Activated naive CD8-positive, alpha-beta T cell treated with anti-CD3 and anti-CD28 coated beads for 36 hours (primary cell): ENCODE results near the gene MPG. TPM values are rescaled to one million over a fixed set of nuclear protein-coding genes. Genes with fewer than 3 reads are reported as not detected.
"Not testable (repeated sequence)": the region's sequence is repeated elsewhere in the genome, so short reads cannot be mapped to it uniquely, and the experiment has no call there.

Experiments
- DNase-seq: peaks from one replicate; pipeline ENCODE4 v3.0.0; 2021
- H3K27ac Mint-ChIP-seq: one replicate; pipeline ENCODE4 v1.8.0; 2022; ENCODE audit warnings: mild to moderate bottlenecking, moderate library complexity, mixed read lengths
- H3K27me3 Mint-ChIP-seq: one replicate; pipeline ENCODE4 v1.8.0; 2022; ENCODE audit warnings: mild to moderate bottlenecking, mixed read lengths
- H3K36me3 Mint-ChIP-seq: one replicate; pipeline ENCODE4 v1.8.0; 2021; ENCODE audit warnings: mild to moderate bottlenecking, mixed read lengths
- H3K4me1 Mint-ChIP-seq: one replicate; pipeline ENCODE4 v1.8.0; 2021; ENCODE audit warnings: mixed read lengths
- H3K4me3 Mint-ChIP-seq: one replicate; pipeline ENCODE4 v1.8.0; 2022; ENCODE audit warnings: mild to moderate bottlenecking, moderate library complexity, mixed read lengths
- H3K9me3 Mint-ChIP-seq: one replicate; pipeline ENCODE4 v1.8.0; 2022; ENCODE audit warnings: mixed read lengths
- total RNA-seq, 2 experiments: library from RNA; stranded (reverse); gene quantifications; one replicate each; pipeline ENCODE4 v1.2.3, GENCODE V29; 2021

The MPG gene, protein sequence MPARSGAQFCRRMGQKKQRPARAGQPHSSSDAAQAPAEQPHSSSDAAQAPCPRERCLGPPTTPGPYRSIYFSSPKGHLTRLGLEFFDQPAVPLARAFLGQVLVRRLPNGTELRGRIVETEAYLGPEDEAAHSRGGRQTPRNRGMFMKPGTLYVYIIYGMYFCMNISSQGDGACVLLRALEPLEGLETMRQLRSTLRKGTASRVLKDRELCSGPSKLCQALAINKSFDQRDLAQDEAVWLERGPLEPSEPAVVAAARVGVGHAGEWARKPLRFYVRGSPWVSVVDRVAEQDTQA
- total RNA-seq, result 10 to 100 TPM; 51.6 to 56.7 TPM

- Mint-ChIP-seq H3K27me3 (peaks cover 20% of the 10 kb centered on the region), H3K27ac (peak within 1 kb of the TSS; percentile 82), H3K4me3 (peak within 1 kb of the TSS; percentile 82), H3K36me3 (peaks cover 4% of the 10 kb centered on the region), H3K9me3 (no peaks in the 10 kb centered on the region), H3K4me1 (peaks cover 26% of the 10 kb centered on the region)
- DNase-seq, result peak; percentile 86
Measured at GRCh38 chr16:77807-78443, at the start of gene MPG. Gene MPG, plus strand, starts transcription at chr16:78225. Its CDS starts 85 bp downstream, at chr16:78310.

- H3K36me3 Mint-ChIP-seq, H3K4me1 Mint-ChIP-seq, H3K27me3 Mint-ChIP-seq, DNase-seq, H3K27ac Mint-ChIP-seq, H3K9me3 Mint-ChIP-seq, H3K4me3 Mint-ChIP-seq: not testable (repeated sequence)
Measured at GRCh38 chr16:30627-31026, 47.4 kb upstream of the MPG start.

- DNase-seq, H3K27me3 Mint-ChIP-seq, H3K27ac Mint-ChIP-seq, H3K9me3 Mint-ChIP-seq, H3K4me3 Mint-ChIP-seq, H3K36me3 Mint-ChIP-seq, H3K4me1 Mint-ChIP-seq: not testable (repeated sequence)
Measured at GRCh38 chr16:33154-33876, 44.7 kb upstream of the MPG start.

GRCh38 chr16:33877-34647 lies 44.0 kb upstream of the MPG start:
- no peaks in the 10 kb centered on the region for H3K27me3 Mint-ChIP-seq
- H3K36me3 Mint-ChIP-seq, result no peaks in the 10 kb centered on the region
- DNase-seq, result no peak
- H3K9me3 Mint-ChIP-seq, result no peaks in the 10 kb centered on the region
- no peak overlapping the region for H3K27ac Mint-ChIP-seq
- peaks cover 12% of the 10 kb centered on the region for H3K4me1 Mint-ChIP-seq
- no peak overlapping the region for H3K4me3 Mint-ChIP-seq

GRCh38 chr16:34648-34987 lies 43.4 kb upstream of the MPG start:
- H3K4me3 Mint-ChIP-seq, result no peak overlapping the region
- no peaks in the 10 kb centered on the region for H3K9me3 Mint-ChIP-seq
- H3K27me3 Mint-ChIP-seq, result no peaks in the 10 kb centered on the region
- H3K27ac Mint-ChIP-seq, result no peak overlapping the region
- H3K36me3 Mint-ChIP-seq, result peaks cover 2% of the 10 kb centered on the region
- peaks cover 18% of the 10 kb centered on the region for H3K4me1 Mint-ChIP-seq
- no peak for DNase-seq

DNA sequence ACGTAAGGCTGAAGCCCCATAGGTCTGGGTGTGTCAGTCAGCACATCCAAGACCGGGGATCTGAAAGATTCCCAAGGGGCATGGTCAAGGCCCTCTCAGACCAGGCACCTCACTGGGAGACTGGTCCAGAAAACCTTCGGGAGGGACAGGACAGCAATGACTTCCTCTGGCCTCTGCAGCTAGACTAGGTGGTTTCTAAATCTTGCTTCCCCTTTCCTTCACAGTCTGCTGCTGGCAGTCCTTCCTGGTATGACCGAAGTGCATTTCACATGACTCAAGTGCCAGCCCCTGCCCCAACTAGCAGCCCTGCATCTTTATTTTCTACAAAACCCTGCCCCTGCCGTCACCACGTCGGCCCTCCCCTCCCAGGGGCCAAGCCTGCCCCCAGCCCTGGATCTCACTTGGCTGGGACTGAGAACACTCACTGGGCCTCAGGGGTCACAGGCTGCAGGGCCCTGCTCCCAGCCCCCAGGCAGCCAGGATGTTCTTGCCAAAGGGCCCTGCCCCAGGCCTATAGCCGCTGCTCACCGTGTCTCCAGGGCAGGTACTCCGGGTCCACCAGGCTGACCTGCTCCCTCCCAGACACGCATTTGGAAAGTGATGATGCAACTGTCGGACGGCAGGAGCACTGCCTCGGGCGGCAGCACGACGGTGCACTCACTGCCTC lies 42.9 kb upstream of the MPG start:
- H3K9me3 Mint-ChIP-seq, result no peaks in the 10 kb centered on the region
- H3K27me3 Mint-ChIP-seq, result no peaks in the 10 kb centered on the region
- no peak for DNase-seq
- no peak overlapping the region for H3K27ac Mint-ChIP-seq
- H3K36me3 Mint-ChIP-seq, result peaks cover 2% of the 10 kb centered on the region
- no peak overlapping the region for H3K4me3 Mint-ChIP-seq
- peaks cover 22% of the 10 kb centered on the region for H3K4me1 Mint-ChIP-seq

GRCh38 chr16:35678-36305 lies 42.2 kb upstream of the MPG start:
- DNase-seq, result no peak
- no peaks in the 10 kb centered on the region for H3K27me3 Mint-ChIP-seq
- H3K9me3 Mint-ChIP-seq, result no peaks in the 10 kb centered on the region
- H3K4me1 Mint-ChIP-seq, result peaks cover 22% of the 10 kb centered on the region
- no peak overlapping the region for H3K27ac Mint-ChIP-seq
- no peak overlapping the region for H3K4me3 Mint-ChIP-seq
- H3K36me3 Mint-ChIP-seq, result peaks cover 2% of the 10 kb centered on the region

GRCh38 chr16:36336-36984 lies 41.6 kb upstream of the MPG start:
- no peak for DNase-seq
- peaks cover 22% of the 10 kb centered on the region for H3K4me1 Mint-ChIP-seq
- peaks cover 2% of the 10 kb centered on the region for H3K36me3 Mint-ChIP-seq
- H3K4me3 Mint-ChIP-seq, result no peak overlapping the region
- peak overlapping the region; percentile 16 for H3K27ac Mint-ChIP-seq
- no peaks in the 10 kb centered on the region for H3K27me3 Mint-ChIP-seq
- no peaks in the 10 kb centered on the region for H3K9me3 Mint-ChIP-seq

- no peaks in the 10 kb centered on the region for H3K9me3 Mint-ChIP-seq
- DNase-seq, result no peak
- peaks cover 10% of the 10 kb centered on the region for H3K36me3 Mint-ChIP-seq
- H3K27me3 Mint-ChIP-seq, result no peaks in the 10 kb centered on the region
- H3K27ac Mint-ChIP-seq, result no peak overlapping the region
- peaks cover 30% of the 10 kb centered on the region for H3K4me1 Mint-ChIP-seq
- H3K4me3 Mint-ChIP-seq, result no peak overlapping the region
Measured at GRCh38 chr16:37511-37910, 40.5 kb upstream of the MPG start.

- not testable (repeated sequence) for H3K27ac Mint-ChIP-seq, H3K9me3 Mint-ChIP-seq, H3K27me3 Mint-ChIP-seq, DNase-seq, H3K4me3 Mint-ChIP-seq
- H3K36me3 Mint-ChIP-seq, result peaks cover 16% of the 10 kb centered on the region
- H3K4me1 Mint-ChIP-seq, result peaks cover 36% of the 10 kb centered on the region
Measured at GRCh38 chr16:38206-38605, 39.8 kb upstream of the MPG start.

GRCh38 chr16:38941-39892 lies 38.8 kb upstream of the MPG start:
- Mint-ChIP-seq H3K4me3 (no peak overlapping the region), H3K9me3 (no peaks in the 10 kb centered on the region), H3K36me3 (peaks cover 21% of the 10 kb centered on the region), H3K4me1 (peaks cover 42% of the 10 kb centered on the region), H3K27ac (peak overlapping the region; percentile 42), H3K27me3 (no peaks in the 10 kb centered on the region)
- DNase-seq, result peak; percentile 55

GRCh38 chr16:41439-42068 lies 36.5 kb upstream of the MPG start:
- H3K9me3 Mint-ChIP-seq, result no peaks in the 10 kb centered on the region
- H3K4me1 Mint-ChIP-seq, result peaks cover 43% of the 10 kb centered on the region
- H3K27ac Mint-ChIP-seq, result peak overlapping the region; percentile 34
- H3K27me3 Mint-ChIP-seq, result no peaks in the 10 kb centered on the region
- peaks cover 32% of the 10 kb centered on the region for H3K36me3 Mint-ChIP-seq
- no peak for DNase-seq
- no peak overlapping the region for H3K4me3 Mint-ChIP-seq

DNA sequence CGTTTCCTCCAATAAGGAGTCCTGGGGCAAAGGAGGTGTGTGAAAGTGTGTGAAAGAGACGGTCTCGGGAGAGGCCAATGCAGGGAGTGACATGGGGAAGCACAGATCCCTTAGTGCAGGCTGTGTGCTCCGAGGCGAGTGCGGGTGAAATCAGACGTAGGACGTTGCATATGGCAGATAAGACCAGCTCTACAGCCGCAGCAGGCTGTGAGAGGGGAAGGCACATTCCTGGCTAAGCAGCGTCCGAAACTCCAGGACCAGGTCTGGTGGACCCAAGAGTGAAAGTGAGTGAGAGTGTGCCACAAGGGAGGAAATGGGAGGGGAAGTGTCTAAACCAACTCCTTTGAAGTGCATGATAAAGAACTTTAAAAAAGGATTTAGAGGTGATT lies 36.0 kb upstream of the MPG start:
- peak overlapping the region; percentile 34 for H3K27ac Mint-ChIP-seq
- H3K27me3 Mint-ChIP-seq, result no peaks in the 10 kb centered on the region
- no peaks in the 10 kb centered on the region for H3K9me3 Mint-ChIP-seq
- peaks cover 33% of the 10 kb centered on the region for H3K36me3 Mint-ChIP-seq
- no peak overlapping the region for H3K4me3 Mint-ChIP-seq
- DNase-seq, result no peak
- H3K4me1 Mint-ChIP-seq, result peaks cover 43% of the 10 kb centered on the region
